ENCODE measurements around the gene TSKU. TPM values are rescaled to one million over a fixed set of nuclear protein-coding genes. Genes with fewer than 3 reads are reported as not detected.
"Not testable (repeated sequence)": the region's sequence is repeated elsewhere in the genome, so short reads cannot be mapped to it uniquely, and the experiment has no call there.

Gene TSKU
- total RNA-seq, 1 donor from 2014 or later = 1.1 TPM

GRCh38 chr11:76790251-76790650, 7.1 kb downstream of the TSKU start:
- H3K4me3 Mint-ChIP-seq = no peak overlapping the region
- no peaks in the 10 kb centered on the region for H3K4me1 Mint-ChIP-seq (ENCODE audit: low read depth)
- H3K27ac Mint-ChIP-seq = no peak overlapping the region
- no peaks in the 10 kb centered on the region for H3K9me3 Mint-ChIP-seq
- DNase-seq (ENCODE audit: low spot score) = no peak
- intact Hi-C loops (cut with micrococcal nuclease) = no loop called here
- H3K36me3 Mint-ChIP-seq (ENCODE audit: low read depth) = no peaks in the 10 kb centered on the region
- peaks cover 25% of the 10 kb centered on the region for H3K27me3 Mint-ChIP-seq (ENCODE audit: insufficient read depth)

- H3K27me3 Mint-ChIP-seq (ENCODE audit: insufficient read depth) = peaks cover 16% of the 10 kb centered on the region
- DNase-seq (ENCODE audit: low spot score); H3K9me3 Mint-ChIP-seq; intact Hi-C loops (cut with micrococcal nuclease); H3K36me3 Mint-ChIP-seq (ENCODE audit: low read depth); H3K4me1 Mint-ChIP-seq (ENCODE audit: low read depth); H3K27ac Mint-ChIP-seq; H3K4me3 Mint-ChIP-seq: not testable (repeated sequence)
Measured at GRCh38 chr11:76791002-76791770, 8.0 kb downstream of the TSKU start.

GRCh38 chr11:76791861-76792260, 8.7 kb downstream of the TSKU start:
- H3K27me3 Mint-ChIP-seq (ENCODE audit: insufficient read depth) = peaks cover 12% of the 10 kb centered on the region
- H3K4me3 Mint-ChIP-seq = no peak overlapping the region
- no peaks in the 10 kb centered on the region for H3K9me3 Mint-ChIP-seq
- H3K4me1 Mint-ChIP-seq (ENCODE audit: low read depth) = no peaks in the 10 kb centered on the region
- DNase-seq (ENCODE audit: low spot score) = no peak
- intact Hi-C loops (cut with micrococcal nuclease) = no loop called here
- H3K27ac Mint-ChIP-seq = no peak overlapping the region
- H3K36me3 Mint-ChIP-seq (ENCODE audit: low read depth) = no peaks in the 10 kb centered on the region

- H3K4me1 Mint-ChIP-seq (ENCODE audit: low read depth) = no peaks in the 10 kb centered on the region
- H3K4me3 Mint-ChIP-seq = no peak overlapping the region
- H3K9me3 Mint-ChIP-seq = no peaks in the 10 kb centered on the region
- intact Hi-C loops (cut with micrococcal nuclease) = no loop called here
- no peak overlapping the region for H3K27ac Mint-ChIP-seq
- no peak for DNase-seq (ENCODE audit: low spot score)
- H3K27me3 Mint-ChIP-seq (ENCODE audit: insufficient read depth) = peaks cover 17% of the 10 kb centered on the region
- no peaks in the 10 kb centered on the region for H3K36me3 Mint-ChIP-seq (ENCODE audit: low read depth)
Measured at GRCh38 chr11:76792505-76793264, 9.5 kb downstream of the TSKU start.

GRCh38 chr11:76793391-76794291, 10.5 kb downstream of the TSKU start:
- H3K36me3 Mint-ChIP-seq (ENCODE audit: low read depth) = no peaks in the 10 kb centered on the region
- intact Hi-C loops (cut with micrococcal nuclease) = no loop called here
- peaks cover 25% of the 10 kb centered on the region for H3K27me3 Mint-ChIP-seq (ENCODE audit: insufficient read depth)
- DNase-seq (ENCODE audit: low spot score) = no peak
- H3K9me3 Mint-ChIP-seq = no peaks in the 10 kb centered on the region
- no peak overlapping the region for H3K4me3 Mint-ChIP-seq
- no peaks in the 10 kb centered on the region for H3K4me1 Mint-ChIP-seq (ENCODE audit: low read depth)
- no peak overlapping the region for H3K27ac Mint-ChIP-seq

GRCh38 chr11:76794371-76795289, 11.5 kb downstream of the TSKU start:
- Mint-ChIP-seq H3K27me3 (ENCODE audit: insufficient read depth) (peaks cover 27% of the 10 kb centered on the region), H3K4me1 (ENCODE audit: low read depth) (no peaks in the 10 kb centered on the region), H3K9me3 (no peaks in the 10 kb centered on the region), H3K36me3 (ENCODE audit: low read depth) (no peaks in the 10 kb centered on the region), H3K4me3 (no peak overlapping the region), H3K27ac (no peak overlapping the region)
- intact Hi-C loops (cut with micrococcal nuclease) = no loop called here
- no peak for DNase-seq (ENCODE audit: low spot score)

- Mint-ChIP-seq H3K27me3 (ENCODE audit: insufficient read depth) (peaks cover 34% of the 10 kb centered on the region), H3K27ac (no peak overlapping the region), H3K36me3 (ENCODE audit: low read depth) (no peaks in the 10 kb centered on the region), H3K9me3 (no peaks in the 10 kb centered on the region), H3K4me1 (ENCODE audit: low read depth) (no peaks in the 10 kb centered on the region), H3K4me3 (no peak overlapping the region)
- DNase-seq (ENCODE audit: low spot score) = no peak
- intact Hi-C loops (cut with micrococcal nuclease) = no loop called here
Measured at GRCh38 chr11:76795290-76795935, 12.3 kb downstream of the TSKU start.

GRCh38 chr11:76795936-76796441, 12.8 kb downstream of the TSKU start:
- intact Hi-C loops (cut with micrococcal nuclease) = no loop called here
- no peaks in the 10 kb centered on the region for H3K9me3 Mint-ChIP-seq
- H3K27me3 Mint-ChIP-seq (ENCODE audit: insufficient read depth) = peaks cover 39% of the 10 kb centered on the region
- no peak overlapping the region for H3K4me3 Mint-ChIP-seq
- no peaks in the 10 kb centered on the region for H3K36me3 Mint-ChIP-seq (ENCODE audit: low read depth)
- DNase-seq (ENCODE audit: low spot score) = no peak
- H3K27ac Mint-ChIP-seq = no peak overlapping the region
- no peaks in the 10 kb centered on the region for H3K4me1 Mint-ChIP-seq (ENCODE audit: low read depth)

GRCh38 chr11:76796511-76797198, 13.5 kb downstream of the TSKU start:
- no peak for DNase-seq (ENCODE audit: low spot score)
- H3K4me3 Mint-ChIP-seq = no peak overlapping the region
- intact Hi-C loops (cut with micrococcal nuclease) = no loop called here
- H3K27me3 Mint-ChIP-seq (ENCODE audit: insufficient read depth) = peaks cover 44% of the 10 kb centered on the region
- no peaks in the 10 kb centered on the region for H3K9me3 Mint-ChIP-seq
- no peaks in the 10 kb centered on the region for H3K4me1 Mint-ChIP-seq (ENCODE audit: low read depth)
- no peak overlapping the region for H3K27ac Mint-ChIP-seq
- no peaks in the 10 kb centered on the region for H3K36me3 Mint-ChIP-seq (ENCODE audit: low read depth)

- Mint-ChIP-seq H3K36me3 (ENCODE audit: low read depth) (no peaks in the 10 kb centered on the region), H3K9me3 (no peaks in the 10 kb centered on the region), H3K27ac (no peak overlapping the region), H3K27me3 (ENCODE audit: insufficient read depth) (peaks cover 49% of the 10 kb centered on the region), H3K4me3 (no peak overlapping the region), H3K4me1 (ENCODE audit: low read depth) (no peaks in the 10 kb centered on the region)
- no peak for DNase-seq (ENCODE audit: low spot score)
- intact Hi-C loops (cut with micrococcal nuclease) = no loop called here
Measured at GRCh38 chr11:76797341-76798201, 14.4 kb downstream of the TSKU start.
